Activated naive CD4-positive, alpha-beta T cell treated with anti-CD3 and anti-CD28 coated beads, Interleukin-2, amount 50 U/mL, for 24 hours (primary cell): ENCODE data around the gene KLK1.
"Not testable (repeated sequence)": the region's sequence is repeated elsewhere in the genome, so short reads cannot be mapped to it uniquely, and the experiment has no call there.

Experiments
- H3K27ac Mint-ChIP-seq: one replicate; pipeline ENCODE4 v1.8.0; 2021; ENCODE audit warnings: mild to moderate bottlenecking, mixed read lengths
- H3K27me3 Mint-ChIP-seq: one replicate; pipeline ENCODE4 v1.8.0; 2021; ENCODE audit warnings: mixed read lengths
- H3K36me3 Mint-ChIP-seq: one replicate; pipeline ENCODE4 v1.8.0; 2021; ENCODE audit warnings: mixed read lengths
- H3K4me1 Mint-ChIP-seq: one replicate; pipeline ENCODE4 v1.8.0; 2021; ENCODE audit warnings: mixed read lengths
- H3K4me3 Mint-ChIP-seq: one replicate; pipeline ENCODE4 v1.8.0; 2021; ENCODE audit warnings: mild to moderate bottlenecking, mixed read lengths
- H3K9me3 Mint-ChIP-seq: one replicate; pipeline ENCODE4 v1.8.0; 2021; ENCODE audit warnings: mixed read lengths

The KLK1 gene

DNA sequence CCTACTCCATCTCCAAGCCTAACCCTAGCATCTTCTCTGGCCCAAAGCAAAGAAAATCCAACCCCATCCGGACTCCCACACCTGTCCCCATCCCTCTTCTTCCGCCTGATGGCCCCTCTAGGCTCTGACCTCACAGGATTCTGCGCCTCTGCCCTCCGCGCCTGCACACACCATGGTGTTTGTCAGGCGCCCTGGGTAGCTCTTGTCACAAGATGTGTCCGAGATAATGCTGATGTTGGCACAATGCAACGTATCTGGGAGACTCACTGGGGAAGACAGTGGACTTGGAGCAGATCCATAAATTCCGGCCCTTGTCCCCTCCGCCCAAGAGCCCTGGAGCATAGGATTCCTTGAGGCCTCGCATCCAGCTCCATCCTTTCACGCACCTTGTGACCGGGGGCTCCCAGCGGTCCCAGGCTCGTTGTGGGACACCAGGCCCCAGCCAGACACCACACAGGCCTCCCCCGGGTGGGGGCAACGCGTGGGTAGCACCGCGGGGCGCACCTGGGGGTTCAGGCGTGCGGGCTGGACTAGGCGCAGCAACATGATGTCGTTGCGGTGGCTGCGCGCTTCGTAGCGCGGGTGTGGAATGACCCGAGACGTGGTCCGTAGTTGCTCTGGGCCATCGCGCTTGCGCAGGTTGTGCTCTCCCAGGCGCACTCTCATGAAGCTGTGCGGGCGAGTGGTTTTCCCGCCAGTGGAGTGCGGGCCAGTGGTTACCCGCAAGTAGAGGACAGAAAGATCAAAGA lies 3.1 kb upstream of the KLK1 start:
- Mint-ChIP-seq H3K4me1 (no peaks in the 10 kb centered on the region), H3K9me3 (no peaks in the 10 kb centered on the region), H3K36me3 (no peaks in the 10 kb centered on the region), H3K27ac (no peak overlapping the region), H3K27me3 (peaks cover 34% of the 10 kb centered on the region), H3K4me3 (no peak overlapping the region)

DNA sequence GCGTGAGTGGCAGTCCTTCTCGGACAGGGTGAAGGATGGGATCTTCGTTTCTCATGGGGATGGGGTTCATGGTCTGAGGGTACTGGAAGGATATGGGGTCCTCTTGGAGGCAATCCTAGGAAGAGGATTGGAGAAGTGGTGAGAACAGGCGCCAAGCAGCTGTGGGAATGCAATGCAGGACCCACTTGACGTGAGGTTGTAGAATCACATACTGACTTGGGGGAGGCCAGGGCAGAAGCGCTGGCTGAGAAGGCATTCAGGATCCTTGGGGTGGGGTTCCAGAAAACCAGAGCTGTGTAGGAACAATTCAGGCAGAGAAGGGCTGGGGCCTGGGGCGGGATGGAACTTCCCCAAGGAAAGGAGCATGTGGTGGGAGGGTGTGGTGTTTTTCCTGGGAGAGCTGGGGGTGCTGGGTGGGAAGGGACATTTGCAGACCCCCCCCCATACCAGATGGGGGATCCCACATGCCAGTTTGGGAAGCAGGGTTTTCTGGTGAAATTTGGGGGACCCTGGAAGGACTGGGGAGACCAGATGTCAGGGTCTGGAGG lies 852 bp downstream of the KLK1 start:
- Mint-ChIP-seq H3K27me3 (peaks cover 50% of the 10 kb centered on the region), H3K27ac (peak overlapping the region; percentile 31), H3K4me1 (peaks cover 27% of the 10 kb centered on the region), H3K36me3 (no peaks in the 10 kb centered on the region), H3K4me3 (no peak overlapping the region), H3K9me3 (no peaks in the 10 kb centered on the region)

DNA sequence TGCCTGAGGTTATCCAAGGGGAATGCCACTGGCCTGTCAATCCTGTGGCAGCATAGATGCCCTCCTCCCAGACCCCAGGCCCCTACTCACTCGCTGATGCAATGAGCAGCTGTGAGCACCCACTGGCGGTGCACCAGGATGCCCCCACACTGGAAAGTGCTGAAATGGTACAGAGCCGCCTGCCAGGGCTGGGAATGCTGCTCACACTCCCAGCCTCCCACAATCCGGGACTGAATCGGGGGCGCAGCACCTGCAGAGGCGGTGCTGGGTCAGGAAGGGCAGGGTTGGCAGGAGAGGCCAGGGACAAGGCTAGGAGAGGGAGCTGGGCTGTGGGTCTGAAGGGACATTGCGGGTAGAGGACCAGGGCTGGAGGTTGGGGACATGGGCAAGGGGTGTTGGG lies 2.0 kb downstream of the KLK1 start:
- no peak overlapping the region for H3K27ac Mint-ChIP-seq
- H3K36me3 Mint-ChIP-seq = no peaks in the 10 kb centered on the region
- peaks cover 53% of the 10 kb centered on the region for H3K27me3 Mint-ChIP-seq
- H3K4me3 Mint-ChIP-seq = no peak overlapping the region
- no peaks in the 10 kb centered on the region for H3K9me3 Mint-ChIP-seq
- peaks cover 37% of the 10 kb centered on the region for H3K4me1 Mint-ChIP-seq

DNA sequence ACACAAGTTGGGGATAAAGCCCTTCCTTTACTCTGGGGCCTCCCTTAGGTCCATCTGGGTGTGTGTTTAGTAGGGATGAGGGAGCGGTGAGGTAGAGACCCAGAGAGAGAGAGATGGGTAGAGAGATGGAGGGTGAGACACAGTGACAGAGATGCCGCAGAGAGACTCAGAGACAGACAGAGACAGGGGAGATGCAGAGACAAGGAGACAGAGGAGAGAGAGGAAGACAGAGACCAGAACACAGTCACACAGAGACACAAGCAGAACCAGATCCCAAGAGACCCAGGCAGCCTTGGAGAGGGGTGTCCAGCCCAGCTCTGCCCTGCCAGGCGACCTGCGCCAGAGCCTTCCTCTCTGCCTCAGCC lies 2.4 kb downstream of the KLK1 start:
- no peak overlapping the region for H3K4me3 Mint-ChIP-seq
- H3K4me1 Mint-ChIP-seq = peaks cover 39% of the 10 kb centered on the region
- H3K9me3 Mint-ChIP-seq = no peaks in the 10 kb centered on the region
- H3K27me3 Mint-ChIP-seq = peaks cover 52% of the 10 kb centered on the region
- no peaks in the 10 kb centered on the region for H3K36me3 Mint-ChIP-seq
- H3K27ac Mint-ChIP-seq = no peak overlapping the region

DNA sequence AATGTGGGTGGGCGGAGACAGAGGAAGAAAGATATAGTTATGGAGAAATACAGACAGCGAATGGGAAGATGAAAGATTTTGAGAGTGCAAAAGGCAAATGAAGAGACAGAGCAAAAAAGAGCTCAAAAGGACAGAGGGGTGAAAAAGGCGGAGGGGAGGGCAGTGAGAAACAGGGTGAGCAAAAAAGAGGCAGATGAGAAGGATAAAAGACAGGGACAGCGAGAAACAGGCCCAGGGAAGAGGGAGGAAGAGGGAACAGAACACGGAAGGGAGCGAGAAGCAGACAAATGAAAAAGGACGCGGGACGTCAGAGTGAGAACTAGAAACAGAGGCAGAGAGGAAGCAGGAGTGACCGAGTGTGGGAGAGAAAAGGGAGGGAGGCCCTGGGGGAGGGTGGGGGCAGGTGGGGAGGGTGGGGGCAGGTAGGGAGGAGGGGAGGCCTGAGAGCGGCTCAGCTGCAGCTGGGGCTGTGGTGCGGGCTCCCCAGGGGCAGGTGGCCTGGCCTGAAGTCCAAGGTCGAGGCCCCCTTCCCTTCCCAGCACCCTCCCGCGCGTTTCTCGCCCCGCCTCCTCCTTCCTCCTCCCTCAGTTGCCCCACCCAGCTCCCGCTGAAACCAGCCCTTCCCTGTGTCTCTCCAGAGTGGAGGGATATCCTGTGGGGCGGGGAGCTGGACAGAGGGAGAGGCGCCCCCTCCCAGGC lies 2.9 kb downstream of the KLK1 start:
- Mint-ChIP-seq H3K36me3 (no peaks in the 10 kb centered on the region), H3K4me1 (peaks cover 43% of the 10 kb centered on the region), H3K9me3 (no peaks in the 10 kb centered on the region), H3K4me3 (peak overlapping the region; percentile 52), H3K27me3 (peaks cover 52% of the 10 kb centered on the region), H3K27ac (no peak overlapping the region)

DNA sequence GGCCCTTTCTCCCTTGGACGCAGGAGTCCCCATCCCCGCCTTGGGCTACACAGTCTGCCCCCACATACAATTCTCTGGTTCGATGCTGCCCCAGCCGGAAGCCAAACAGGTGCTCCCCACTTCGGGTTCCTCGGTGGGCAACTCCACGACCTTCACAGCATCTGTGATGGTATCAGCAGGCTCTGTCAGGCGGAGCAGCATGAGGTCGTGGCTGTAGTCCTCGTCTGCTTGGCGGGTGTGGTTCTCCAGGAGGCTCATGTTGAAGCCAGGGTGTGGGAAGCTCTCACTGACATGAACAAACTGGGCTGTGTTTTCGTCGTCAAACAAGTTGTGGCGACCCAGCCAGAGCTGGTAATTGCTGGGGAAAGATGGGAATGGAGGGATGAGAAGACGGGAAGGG lies 3.5 kb downstream of the KLK1 start:
- Mint-ChIP-seq H3K27ac (no peak overlapping the region), H3K27me3 (peaks cover 52% of the 10 kb centered on the region), H3K4me1 (peaks cover 43% of the 10 kb centered on the region), H3K36me3 (no peaks in the 10 kb centered on the region), H3K9me3 (no peaks in the 10 kb centered on the region), H3K4me3 (peak overlapping the region; percentile 52)

DNA sequence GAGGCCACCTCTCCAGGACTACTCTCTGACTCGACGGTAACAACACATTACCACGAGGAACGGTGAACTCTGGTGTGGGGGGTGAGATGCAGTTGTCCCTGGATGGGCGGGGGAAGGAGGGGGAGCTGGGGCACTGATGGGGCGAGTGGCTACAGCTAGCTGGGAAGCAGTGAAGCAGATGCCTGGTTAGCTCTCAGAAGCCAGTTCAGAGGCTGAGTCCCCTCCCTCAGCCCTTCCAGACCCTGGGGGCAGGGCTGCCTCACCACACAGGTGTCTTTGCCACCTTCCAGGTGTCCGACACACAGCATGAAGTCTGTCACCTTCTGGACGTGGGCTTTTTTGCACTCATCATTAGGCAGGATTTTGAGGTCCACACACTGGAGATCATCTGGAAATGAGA lies 4.0 kb downstream of the KLK1 start:
- Mint-ChIP-seq H3K36me3 (no peaks in the 10 kb centered on the region), H3K4me1 (peaks cover 43% of the 10 kb centered on the region), H3K4me3 (no peak overlapping the region), H3K9me3 (no peaks in the 10 kb centered on the region), H3K27me3 (peaks cover 52% of the 10 kb centered on the region), H3K27ac (no peak overlapping the region)

DNA sequence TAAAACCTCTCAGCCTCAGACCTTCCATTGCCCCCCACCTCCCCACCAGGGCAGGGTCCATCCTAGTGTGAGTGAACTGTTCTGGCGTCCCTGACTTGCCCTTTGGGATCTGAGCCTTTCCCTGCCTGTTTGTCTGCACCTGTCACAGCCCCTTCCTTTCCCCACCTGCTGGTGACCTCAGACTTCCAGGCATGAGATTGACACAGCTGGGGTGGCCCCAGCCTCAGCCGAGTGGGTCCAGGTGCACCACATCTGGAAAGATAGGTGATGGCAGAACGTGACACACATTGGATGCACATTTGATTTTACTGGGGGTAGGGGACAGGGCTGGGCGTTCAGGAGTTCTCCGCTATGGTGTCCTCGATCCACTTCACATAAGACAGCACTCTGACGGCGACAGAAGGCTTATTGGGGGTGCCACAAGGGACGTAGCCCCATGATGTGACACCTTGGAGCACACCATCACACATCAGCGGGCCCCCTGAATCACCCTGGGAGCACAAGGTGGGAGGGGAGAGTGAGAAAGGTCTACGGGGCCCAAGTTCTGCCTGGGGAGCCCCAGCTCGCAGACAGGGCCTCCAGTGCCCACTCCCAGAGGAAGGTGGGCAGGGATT lies 4.6 kb downstream of the KLK1 start:
- no peaks in the 10 kb centered on the region for H3K36me3 Mint-ChIP-seq
- H3K9me3 Mint-ChIP-seq = no peaks in the 10 kb centered on the region
- H3K4me3 Mint-ChIP-seq = peak overlapping the region; percentile 23
- H3K27me3 Mint-ChIP-seq = peaks cover 50% of the 10 kb centered on the region
- peaks cover 43% of the 10 kb centered on the region for H3K4me1 Mint-ChIP-seq
- no peak overlapping the region for H3K27ac Mint-ChIP-seq

DNA sequence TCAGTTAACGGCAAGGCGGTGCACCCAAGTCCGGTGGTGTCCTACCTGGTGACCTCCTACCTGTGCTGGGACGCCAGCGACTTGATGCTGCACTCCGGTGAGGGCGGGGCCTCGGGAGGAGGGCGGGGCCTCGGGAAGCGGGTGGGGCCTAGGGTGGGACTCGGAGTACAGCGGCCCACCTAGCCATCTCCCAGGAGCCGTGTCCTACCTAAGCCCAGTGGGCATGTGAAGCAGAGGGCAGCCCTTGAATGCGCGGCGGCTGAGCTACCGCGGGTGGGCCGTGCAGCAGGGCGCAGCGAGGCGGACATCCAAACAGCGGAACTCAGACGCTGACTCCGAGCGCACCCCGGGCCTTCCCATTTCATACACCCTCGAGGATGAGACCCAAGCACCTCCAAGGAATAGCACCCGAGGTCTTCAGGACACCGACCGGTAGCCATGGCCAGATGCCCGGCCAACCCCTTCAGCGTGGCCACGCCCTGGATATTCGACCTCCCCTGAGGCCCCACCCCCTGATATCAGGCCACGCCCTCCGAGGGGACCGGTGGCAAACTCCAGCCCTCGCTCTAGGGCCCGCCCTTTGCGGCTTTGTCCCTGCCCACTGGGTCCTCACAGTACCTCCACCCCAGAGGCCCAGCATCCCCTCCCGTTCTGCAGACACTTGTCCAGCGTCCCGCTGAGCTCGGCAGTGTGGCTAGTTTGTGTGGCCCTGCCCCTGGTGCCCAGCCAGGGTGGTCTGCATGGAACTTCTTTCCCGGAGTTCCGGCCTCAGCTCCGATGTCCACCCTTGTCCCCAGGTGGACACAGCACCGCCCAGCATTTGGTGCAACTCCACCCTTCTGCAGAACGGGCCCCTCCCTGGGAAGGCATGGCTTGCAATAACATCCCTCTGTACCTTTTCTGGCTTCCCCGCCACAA lies 5.4 kb downstream of the KLK1 start:
- Mint-ChIP-seq H3K4me1 (peaks cover 43% of the 10 kb centered on the region), H3K36me3 (no peaks in the 10 kb centered on the region), H3K4me3 (peak overlapping the region; percentile 68), H3K27me3 (peaks cover 48% of the 10 kb centered on the region), H3K27ac (peak overlapping the region; percentile 69), H3K9me3 (no peaks in the 10 kb centered on the region)

DNA sequence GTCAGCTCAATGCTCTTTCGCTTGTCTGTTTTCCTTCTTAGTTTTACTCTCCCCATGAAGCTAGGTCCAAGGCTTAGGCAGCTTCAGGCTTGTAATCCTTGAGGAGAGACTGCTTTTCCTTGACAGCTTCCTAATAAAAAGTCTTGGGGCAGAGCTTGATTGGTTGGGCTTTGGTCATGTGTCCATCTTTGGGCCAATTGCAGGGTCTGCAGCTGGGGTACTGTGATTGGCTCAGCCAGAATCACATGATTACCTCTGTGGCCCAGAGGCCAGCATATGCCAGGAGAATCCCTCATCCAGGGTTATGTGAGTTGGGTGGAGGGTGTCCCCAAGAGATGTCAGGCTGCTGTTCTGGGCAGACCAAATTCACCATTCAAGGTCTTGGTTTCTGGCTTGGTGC lies 8.1 kb downstream of the KLK1 start:
- Mint-ChIP-seq H3K4me3 (no peak overlapping the region), H3K27me3 (peaks cover 26% of the 10 kb centered on the region), H3K36me3 (no peaks in the 10 kb centered on the region), H3K9me3 (no peaks in the 10 kb centered on the region), H3K27ac (no peak overlapping the region), H3K4me1 (peaks cover 35% of the 10 kb centered on the region)

DNA sequence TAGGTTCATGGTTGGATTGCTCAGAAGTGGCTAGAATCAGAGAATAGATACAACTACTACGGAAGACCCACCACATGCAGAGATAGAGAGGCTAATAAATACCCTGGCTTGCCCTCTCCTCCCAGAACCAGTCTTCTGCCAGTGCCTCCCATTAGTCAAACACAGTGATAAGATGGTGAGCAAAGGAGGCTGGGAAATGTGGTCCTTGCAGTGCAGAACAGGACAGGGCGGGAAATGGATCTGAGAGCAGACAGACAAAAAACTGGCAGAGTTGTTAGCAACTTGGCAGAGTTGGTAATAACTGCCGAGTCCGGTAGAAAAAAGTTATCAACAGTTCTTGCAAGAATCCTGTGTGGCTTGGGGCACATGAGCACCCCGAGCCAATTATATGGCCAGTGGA lies 8.7 kb downstream of the KLK1 start:
- Mint-ChIP-seq H3K27ac (no peak overlapping the region), H3K36me3 (no peaks in the 10 kb centered on the region), H3K27me3 (peaks cover 21% of the 10 kb centered on the region), H3K4me3 (no peak overlapping the region), H3K9me3 (no peaks in the 10 kb centered on the region), H3K4me1 (peaks cover 29% of the 10 kb centered on the region)

DNA sequence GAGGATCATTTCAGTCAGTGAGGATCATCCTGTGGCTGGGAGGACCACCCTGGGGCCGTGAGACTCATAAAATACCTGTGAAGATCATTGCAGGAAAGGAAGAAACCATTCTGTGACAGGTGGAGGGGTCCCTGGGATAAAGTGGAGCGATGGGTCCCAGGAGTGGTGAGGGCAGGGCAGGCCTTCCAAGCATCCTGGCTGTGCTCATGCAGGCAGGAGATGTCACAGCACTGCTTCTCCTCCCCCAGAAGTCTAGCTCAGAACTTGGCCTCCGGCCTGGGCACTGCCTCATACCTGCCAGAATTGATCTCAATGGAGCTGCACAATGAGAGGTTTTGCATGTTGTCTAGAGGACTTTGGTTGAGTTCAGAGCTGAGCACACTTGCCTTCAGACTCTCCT lies 11.1 kb downstream of the KLK1 start:
- Mint-ChIP-seq H3K4me1 (peaks cover 13% of the 10 kb centered on the region), H3K36me3 (no peaks in the 10 kb centered on the region), H3K9me3 (no peaks in the 10 kb centered on the region), H3K4me3 (no peak overlapping the region), H3K27ac (no peak overlapping the region), H3K27me3 (peaks cover 7% of the 10 kb centered on the region)

DNA sequence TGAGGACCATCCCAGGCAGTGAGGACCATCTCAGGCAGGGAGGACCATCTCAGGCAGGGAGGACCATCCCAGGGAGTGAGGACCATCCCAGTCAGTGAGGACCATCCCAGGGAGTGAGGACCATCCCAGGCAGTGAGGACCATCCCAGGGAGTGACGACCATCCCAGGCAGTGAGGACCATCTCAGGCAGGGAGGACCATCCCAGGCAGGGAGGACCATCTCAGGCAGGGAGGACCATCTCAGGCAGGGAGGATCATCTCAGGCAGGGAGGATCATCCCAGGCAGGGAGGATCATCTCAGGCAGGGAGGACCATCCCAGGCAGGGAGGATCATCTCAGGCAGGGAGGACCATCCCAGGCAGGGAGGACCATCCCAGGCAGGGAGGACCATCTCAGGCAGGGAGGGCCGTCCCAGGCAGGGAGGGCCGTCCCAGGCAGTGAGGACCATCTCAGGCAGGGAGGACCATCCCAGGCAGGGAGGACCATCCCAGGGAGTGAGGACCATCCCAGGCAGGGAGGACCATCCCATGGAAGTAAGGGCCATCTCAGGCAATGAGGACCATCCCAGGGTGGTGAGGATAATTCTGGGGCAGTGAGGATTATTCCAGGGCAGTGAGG lies 11.9 kb downstream of the KLK1 start:
- not testable (repeated sequence) for H3K4me1 Mint-ChIP-seq, H3K36me3 Mint-ChIP-seq, H3K4me3 Mint-ChIP-seq, H3K9me3 Mint-ChIP-seq, H3K27ac Mint-ChIP-seq, H3K27me3 Mint-ChIP-seq

DNA sequence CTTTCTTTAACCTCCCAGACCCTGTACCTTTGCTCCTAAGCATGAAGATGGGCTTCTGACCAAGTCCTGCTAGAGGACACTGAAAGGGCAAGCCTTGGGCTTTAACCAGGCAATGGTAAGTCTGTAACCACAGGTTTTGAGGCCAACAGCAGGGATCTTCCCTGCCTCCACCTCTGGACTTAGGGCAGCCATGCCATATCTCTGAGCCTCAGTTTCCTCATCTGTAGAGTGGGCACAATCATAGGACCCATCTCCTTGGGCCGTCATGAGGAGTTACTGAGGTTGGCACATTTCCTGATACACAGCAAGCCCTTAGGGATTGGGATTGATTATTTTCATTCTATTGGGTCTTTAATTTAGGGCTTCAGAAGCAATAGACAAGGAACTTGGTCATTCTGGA lies 14.7 kb downstream of the KLK1 start:
- peaks cover 4% of the 10 kb centered on the region for H3K36me3 Mint-ChIP-seq
- no peak overlapping the region for H3K27ac Mint-ChIP-seq
- H3K4me1 Mint-ChIP-seq = peaks cover 19% of the 10 kb centered on the region
- no peaks in the 10 kb centered on the region for H3K27me3 Mint-ChIP-seq
- no peaks in the 10 kb centered on the region for H3K9me3 Mint-ChIP-seq
- no peak overlapping the region for H3K4me3 Mint-ChIP-seq
